HG03442 (cell line): Measurements from ENCODE around the gene FURIN.
"Not testable (repeated sequence)": the region's sequence is repeated elsewhere in the genome, so short reads cannot be mapped to it uniquely, and the experiment has no call there.

Experiments
- ATAC-seq: cut with Tn5 transposase; IDR thresholded peaks from one replicate; pipeline ENCODE4 v1.9.1; 2021; ENCODE audit warnings: mild to moderate bottlenecking, moderate library complexity; ENCODE audit not compliant: unreplicated experiment

The FURIN gene

DNA sequence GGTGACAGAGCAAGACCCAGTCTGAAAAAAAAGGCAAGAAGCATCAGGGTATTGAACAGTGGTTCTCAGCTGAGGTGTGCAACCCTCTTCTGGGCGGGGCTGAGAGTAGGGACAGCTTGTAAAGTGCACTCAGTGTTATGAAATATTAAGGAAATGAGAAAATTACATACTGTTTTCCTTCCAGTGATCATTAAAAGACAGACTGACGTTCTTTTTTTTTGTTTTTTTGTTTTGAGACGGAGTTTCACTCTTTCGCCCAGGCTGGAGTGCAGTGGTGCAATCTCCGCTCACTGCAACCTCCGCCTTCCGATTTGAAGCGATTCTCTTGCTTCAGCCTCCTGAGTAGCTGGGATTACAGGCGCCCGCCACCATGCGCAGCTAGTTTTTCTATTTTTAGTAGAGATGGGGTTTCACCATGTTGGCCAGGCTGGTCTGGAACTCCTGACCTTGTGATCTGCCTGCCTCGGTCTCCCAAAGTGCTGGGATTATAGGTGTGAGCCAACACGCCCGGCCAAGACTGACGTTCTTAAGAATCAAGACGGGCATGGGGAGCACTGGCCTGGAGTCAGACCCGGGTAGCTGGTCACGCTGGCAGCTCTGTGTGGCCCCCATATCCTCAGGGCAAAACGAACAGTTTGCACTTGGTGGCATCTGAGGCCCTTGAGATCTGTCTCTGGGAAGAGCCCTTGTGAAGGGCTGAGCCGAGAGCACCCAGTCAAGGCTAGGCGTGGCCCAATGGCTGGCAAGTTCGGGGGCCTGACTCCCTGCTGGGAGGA is 46.1 kb downstream of the FURIN start:
- no peak for ATAC-seq

DNA sequence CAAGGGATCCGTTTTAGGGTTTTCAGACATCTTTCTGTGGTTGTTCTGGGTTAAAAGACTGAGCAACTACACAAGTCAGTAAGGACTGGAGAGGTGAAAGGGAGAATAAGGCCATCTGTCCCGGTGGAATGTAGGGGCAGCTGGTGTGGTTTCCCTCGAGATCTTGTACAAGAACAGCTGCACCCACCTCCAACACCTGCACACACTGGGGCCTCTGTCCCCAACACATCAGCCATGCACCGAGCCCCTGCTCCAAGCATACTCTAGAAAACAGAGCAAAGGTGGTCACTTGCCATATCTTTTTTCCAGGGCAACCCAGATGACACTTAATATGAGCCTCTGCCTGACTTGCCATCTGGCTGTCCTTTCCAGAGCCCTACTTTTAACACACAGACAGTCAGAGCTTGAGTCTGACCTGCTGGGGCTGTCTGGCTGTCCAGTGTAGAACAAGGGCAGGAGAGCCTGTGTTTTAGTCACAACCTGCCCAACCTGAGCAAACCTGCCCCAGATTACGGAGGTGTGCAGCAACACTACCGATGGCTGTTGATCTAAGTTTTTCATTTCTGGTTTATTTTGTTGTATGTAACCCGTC is 46.9 kb downstream of the FURIN start:
- no peak for ATAC-seq

DNA sequence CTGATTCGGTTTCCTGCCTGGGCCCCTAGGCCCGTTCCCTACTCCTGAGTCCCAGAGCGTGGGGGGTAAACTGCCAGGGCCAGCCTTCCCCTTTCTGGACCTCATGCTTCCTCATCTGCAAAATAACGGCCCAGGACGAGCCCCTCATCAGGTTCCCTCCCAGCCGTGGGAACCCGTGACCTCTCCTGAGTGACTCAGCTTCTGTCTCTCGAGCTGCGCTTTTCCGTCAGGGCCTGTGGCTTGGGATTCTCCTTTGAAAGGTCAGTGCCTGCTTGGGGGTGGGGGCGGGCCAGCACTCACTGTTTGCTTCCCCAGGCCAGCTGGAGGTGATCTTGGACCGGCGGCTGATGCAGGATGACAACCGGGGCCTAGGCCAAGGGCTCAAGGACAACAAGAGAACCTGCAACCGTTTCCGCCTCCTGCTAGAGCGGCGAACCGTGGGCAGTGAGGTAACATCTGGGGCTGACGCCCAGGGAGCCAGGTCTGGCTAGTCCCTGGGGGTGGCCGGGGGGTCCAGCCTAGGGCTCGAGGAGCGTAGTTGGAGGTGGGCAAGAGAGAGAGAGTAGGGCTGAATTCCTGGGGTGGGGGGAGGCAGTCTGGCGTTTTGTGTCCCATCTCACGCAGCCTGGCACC is 47.5 kb downstream of the FURIN start:
- no peak for ATAC-seq

DNA sequence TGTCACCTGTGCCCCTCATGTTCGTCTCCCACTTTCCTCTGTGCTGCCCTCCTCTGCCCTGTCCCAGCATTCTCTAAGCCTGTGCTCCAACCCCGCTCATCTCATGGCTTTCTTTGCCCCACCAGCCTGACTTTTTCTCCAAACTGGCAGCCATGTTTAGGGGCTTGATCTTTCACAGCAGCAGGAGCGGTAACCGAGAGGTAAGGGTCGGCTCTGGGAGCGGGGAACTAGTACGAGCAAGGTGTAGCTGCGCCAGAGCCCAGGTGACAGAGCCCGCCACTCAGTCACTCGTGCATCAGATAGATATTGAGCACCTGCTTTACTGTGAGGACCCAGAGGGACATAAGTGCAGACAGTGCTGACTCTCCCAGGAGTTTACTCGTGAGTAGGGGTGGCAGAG is 48.1 kb downstream of the FURIN start:
- ATAC-seq: no peak

DNA sequence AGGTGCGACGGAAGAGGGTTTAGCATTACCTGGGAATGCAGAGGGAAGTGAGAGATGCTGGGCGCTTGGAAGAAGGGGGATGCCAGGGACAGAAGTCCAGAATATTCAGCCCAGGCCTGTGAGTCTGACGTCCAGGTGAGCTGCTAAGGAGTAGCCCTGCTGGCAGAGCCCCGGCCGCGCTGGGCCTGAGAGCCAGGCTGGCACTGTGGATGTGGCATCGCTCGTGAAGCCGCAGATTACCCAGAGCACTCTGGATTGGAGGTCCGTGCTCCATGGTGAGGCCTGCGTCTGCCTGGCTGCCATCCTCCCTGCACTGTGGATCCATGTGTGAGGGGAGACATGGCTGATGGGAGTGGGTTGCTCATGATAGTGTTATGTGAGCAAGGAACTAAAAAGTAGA is 49.2 kb downstream of the FURIN start:
- no peak for ATAC-seq

DNA sequence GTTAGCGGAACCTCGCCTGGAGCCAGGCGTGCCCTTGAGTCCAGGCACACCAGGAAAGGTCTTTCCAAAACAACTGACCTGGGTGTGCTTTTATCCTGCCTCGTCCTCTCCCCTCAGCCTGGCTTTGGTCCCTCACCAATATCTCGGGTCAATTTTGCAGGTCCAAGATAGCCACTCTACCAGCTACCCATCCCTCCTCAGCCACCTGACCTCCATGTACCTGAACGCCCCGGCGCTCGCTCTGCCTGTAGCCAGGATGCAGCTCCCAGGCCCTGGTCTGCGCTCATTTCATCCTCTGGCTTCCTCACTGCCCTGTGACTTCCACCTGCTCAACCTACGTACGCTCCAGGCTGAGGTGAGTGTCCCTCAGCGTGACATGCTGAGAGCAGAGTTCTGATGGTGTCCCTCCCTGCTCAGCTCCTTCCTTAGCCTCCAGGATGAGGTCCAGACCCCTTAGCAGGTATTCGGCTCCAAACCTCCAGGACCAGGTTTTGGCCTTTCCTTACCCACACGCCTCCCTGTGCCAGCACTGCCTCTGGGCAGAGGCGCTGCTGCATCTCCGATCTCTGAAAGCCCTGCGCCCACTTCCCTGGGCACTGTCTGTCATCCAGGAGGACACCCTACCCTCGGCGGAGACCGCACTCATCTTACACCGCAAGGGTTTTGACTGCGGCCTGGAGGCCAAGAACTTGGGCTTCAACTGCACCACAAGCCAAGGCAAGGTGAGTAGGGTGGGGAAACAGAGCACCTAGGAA is 49.8 kb downstream of the FURIN start:
- no peak for ATAC-seq

DNA sequence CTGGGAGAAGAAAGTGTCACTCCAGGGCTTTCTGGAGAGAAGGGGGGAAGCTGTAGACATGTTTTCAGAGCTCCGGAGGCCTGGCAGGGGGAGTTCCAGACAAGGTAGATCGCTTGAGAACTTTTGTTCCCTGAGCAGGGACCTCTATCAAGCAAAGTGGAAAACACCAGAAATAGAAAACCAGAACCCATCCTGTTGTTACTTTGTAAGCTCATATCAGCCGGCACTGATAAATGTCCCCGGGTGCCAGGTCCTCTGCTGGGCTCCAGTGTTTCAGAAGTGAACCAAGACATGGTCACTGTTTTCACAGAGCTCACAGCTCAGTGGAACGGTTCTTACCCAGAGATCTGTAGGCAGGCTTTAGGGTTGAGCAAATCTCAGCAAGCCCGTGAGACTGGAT is 50.4 kb downstream of the FURIN start:
- ATAC-seq: no peak

DNA sequence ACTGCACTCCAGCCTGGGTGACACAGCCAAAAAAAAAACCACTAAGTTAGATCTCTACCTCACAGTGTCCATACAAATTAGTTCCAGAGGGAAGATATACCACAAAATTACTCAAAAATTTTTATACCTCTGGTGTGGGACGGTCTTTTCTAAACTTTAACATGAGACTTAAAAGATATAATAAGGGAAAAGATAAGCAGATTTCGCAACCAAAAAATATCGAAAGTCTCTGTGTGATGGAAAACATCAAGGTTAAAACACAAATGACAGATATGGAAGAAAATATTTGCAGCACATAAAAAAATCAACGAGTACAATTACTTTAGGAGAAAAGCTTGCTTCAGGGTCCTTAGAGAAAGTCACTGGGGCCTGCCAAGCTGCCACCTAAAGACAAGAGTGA is 53.5 kb downstream of the FURIN start:
- ATAC-seq: no peak

DNA sequence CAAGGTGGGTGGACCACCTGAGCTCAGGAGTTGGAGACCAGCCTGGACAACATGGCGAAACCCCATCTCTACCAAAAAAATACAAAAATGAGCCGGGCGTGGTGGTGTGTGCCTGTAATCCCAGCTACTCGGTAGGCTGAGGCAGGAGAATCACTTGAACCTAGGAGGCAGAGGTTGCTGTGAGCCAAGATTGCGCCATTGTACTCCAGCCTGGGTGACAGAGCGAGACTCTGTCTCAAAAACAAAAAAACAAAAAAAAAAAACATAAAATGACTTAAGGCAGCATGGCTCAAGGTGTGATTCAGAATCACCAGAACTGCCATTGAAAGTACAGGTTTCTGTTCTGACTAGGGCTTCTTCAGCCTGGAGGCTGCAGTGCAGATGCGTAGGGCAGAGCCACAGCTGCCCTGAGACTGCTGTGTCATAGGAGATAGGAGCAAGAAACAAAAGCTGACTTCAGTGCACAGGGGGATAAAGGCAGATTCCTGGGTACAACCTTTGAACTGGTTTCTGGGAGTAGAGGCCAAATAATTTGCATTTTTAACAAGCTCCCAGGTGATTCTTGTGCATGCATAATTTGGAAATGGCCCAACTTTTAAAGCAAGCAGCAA is 54.4 kb downstream of the FURIN start:
- ATAC-seq: peak; percentile 86

DNA sequence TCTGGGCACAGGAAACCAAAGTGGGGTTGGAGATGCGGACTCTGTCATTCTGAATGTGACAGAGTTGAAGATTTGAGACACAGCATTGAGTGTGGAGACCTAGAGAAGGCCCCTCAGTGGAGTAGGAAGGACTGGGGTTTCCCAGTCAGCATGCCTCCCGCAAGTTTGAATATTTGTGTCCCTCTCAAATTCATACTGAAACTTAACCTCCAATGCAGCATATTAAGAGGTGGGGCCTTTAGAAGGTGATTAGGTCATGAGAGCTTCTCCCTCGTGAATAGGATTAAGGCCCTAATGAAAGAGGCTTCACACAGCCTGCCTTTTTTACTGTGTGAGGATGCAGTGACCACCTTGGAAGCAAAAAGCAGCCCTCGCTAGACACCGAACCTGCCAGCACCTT is 56.0 kb downstream of the FURIN start:
- ATAC-seq: peak; percentile 68

DNA sequence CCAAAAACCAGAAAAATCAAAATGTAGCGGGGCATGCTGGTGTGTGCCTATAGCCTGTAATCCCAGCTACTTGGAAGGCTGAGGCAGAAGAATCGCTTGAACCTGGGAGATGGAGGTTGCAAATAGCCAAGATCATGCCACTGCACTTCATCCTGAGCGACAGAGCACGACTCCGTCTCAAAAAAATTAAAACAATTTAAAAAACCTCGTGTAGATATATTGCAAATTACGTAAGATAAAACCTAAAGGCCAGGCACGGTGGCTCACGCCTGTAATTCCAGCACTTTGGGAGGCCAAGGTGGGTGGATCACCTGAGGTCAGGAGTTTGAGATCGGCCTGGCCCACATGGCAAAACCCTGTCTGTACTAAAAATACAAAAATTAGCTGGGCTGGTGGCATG is 58.4 kb downstream of the FURIN start:
- not testable (repeated sequence) for ATAC-seq

DNA sequence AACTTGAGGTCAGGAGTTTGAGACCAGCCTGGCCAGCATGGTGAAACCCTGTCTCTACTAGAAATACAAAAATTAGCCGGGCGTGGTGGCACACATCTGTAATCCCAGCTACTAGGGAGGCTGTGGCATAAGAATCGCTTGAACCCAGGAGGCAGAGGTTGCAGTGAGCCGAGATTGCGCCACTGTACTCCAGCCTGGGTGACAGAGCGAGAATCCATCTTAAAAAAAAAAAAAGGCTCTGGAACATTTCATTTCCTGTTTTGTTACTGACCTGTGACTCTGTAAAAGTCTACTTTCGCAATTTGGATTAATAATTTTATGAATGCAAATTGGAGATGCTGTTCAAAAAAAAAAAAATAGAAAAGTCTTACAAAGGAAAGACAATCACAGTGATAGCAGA is 59.7 kb downstream of the FURIN start:
- ATAC-seq: not testable (repeated sequence)

DNA sequence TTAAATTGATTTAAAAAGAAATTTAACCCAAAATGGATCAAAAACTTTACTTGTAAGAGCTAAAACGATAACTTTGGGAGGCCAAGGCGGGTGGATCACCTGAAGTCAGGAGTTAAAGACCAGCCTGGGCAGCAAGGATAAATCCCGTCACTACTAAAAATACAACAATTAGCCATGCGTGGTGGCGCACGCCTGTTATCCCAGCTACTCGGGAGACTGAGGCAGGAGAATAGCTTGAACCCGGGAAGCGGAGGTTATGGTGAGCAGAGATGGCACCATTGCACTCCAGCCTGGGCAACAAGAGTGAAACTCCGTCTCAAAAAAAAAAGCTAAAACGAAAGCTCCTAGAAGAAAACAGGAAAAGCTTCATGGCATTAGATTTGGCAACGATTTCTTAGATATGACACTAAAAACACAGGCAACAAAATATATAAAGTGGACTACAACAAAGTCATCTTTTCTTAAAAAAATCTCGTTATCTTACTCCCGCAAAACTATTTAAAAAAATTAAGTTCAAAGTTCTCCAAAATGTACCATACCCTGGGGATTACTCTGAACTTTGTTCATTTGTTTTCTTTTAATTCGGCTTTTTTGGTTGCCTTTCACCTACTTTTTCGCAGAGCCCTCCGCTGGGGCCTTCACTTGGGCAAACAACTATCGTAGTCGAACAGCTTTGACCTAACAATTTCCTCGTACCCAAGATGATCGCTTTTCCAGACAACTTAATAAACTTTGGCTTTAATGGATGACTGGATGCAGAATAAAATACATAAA is 61.0 kb downstream of the FURIN start:
- no peak for ATAC-seq

DNA sequence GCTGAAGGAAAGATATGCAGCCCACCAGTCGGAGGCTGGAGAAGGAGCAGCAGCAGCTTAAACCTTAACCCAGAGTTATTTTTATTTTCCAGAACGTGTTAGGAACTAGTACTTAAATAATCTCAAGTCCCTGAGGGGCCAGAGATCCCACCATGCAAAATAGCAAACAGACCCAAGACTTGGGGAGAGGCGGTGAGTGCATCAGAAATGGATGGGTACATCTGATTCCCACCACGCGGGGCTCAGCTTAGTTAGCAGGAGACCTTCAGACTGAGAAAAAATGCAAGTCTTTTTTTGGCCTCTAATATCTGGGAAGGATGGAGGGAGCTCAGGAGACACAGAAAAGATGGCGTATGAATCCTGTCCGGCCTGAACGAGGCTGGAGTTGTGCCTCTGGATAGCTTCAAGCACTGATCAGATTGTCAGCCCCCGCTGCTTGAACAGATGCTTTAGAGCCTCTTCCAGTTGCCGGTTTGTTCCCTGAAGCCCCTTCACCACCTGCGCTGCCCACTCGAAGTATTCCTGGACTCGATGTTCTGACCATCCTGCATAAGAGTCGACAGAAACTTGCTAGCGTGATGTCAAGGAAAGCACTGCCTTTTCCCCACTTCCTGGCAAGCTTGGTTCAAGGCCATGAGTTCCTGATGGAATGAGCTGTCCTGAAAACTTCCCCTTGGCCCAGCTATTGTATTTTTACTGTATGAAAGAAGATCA is 62.6 kb downstream of the FURIN start:
- no peak for ATAC-seq

DNA sequence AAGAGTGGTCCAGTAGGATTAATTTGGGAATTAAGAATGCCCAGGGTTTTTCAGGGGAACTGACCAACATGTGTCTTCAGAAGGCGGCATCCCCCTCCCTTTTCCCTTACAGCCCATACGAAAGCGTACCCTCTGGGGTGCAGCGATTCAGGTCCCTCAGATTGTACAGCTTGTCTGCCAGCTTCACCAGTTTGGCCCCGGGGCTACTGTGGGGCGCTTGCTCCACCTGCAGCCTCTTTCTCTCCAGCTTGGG is 63.1 kb downstream of the FURIN start:
- no peak for ATAC-seq

DNA sequence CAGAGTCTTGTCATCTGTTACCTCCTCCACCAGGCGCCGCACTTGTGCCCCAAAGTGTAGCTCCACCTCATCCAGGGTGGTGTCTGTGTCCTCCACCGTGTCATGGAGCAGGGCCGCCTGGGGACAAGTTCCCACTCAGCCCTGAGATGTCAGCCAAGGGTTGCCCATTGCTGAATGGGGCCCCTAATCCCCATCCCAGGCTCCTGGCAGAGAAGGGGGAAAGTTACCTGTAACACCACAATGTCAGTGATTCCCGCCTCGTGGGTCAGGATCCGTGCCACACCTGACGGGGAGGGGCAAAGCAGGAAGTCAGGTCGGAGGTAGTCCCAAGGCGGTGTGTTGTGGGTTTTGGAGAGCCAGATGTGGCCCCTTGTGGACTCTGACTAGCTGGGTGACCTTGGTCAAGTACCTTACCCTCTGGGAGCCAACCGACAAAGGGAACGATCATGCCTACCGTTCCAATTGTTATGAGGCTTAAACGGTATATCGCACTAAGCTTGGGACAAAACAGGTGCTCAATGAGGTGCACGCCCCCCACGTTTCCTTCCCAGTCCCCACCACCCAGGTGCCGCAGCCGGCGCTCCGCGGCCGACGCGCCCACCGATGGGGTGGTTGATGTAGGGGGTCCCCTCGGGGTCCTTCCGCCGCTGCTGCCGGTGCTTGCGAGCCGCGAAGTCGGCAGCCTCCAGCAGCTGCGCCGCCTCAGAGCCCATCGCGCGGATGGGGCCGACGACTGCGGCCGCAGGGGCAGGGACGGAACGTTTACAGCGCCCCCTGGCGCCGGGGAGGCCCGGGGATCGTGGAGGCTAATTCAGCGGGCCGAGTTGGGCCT is 63.7 kb downstream of the FURIN start, which contains the start of gene HDDC3:
HDDC3 (minus strand) TSS at position 722 of the 832 bp plus-strand sequence; CDS start at position 713, 9 bp downstream.
- peak; percentile 47 for ATAC-seq

DNA sequence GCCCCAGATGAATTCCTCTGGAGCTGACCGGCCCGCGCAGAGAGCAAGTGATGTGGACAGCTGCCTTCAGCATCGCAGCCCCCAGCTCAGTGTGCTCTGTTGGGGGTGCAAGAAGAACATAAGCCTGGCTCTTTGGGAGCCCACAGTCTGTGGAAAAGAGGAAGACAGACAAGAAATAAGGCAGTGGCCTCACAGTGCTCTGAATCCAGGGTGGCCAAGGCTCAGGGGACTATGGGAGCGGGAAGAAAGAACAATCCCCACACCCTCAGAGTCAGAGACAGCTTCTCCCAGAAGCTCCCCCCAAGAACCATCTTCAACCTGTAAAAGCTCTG is 64.2 kb downstream of the FURIN start:
- no peak for ATAC-seq
